ENCODE measurements around the gene TOMM20. TPM values are rescaled to one million over a fixed set of nuclear protein-coding genes. Genes with fewer than 3 reads are reported as not detected.
"Not testable (repeated sequence)": the region's sequence is repeated elsewhere in the genome, so short reads cannot be mapped to it uniquely, and the experiment has no call there.

TOMM20 gene
- total RNA-seq, 1 donor from 2014 or later: 105 TPM

- H3K36me3 Mint-ChIP-seq (ENCODE audit: low read depth); intact Hi-C loops (cut with micrococcal nuclease); DNase-seq (ENCODE audit: low spot score); H3K27me3 Mint-ChIP-seq (ENCODE audit: low read depth); H3K27ac Mint-ChIP-seq; H3K9me3 Mint-ChIP-seq; H3K4me3 Mint-ChIP-seq (ENCODE audit: low read depth): not testable (repeated sequence)
- peaks cover 44% of the 10 kb centered on the region for H3K4me1 Mint-ChIP-seq (ENCODE audit: low read depth)
Measured at GRCh38 chr1:235072577-235072976, 56.1 kb downstream of the TOMM20 start.

GRCh38 chr1:235072096-235072495 is 56.5 kb downstream of the TOMM20 start:
- no peaks in the 10 kb centered on the region for H3K9me3 Mint-ChIP-seq
- peaks cover 49% of the 10 kb centered on the region for H3K4me1 Mint-ChIP-seq (ENCODE audit: low read depth)
- intact Hi-C loops (cut with micrococcal nuclease): no loop called here
- no peak for DNase-seq (ENCODE audit: low spot score)
- peak overlapping the region; percentile 5 for H3K27ac Mint-ChIP-seq
- H3K27me3 Mint-ChIP-seq (ENCODE audit: low read depth): no peaks in the 10 kb centered on the region
- no peak overlapping the region for H3K4me3 Mint-ChIP-seq (ENCODE audit: low read depth)
- H3K36me3 Mint-ChIP-seq (ENCODE audit: low read depth): peaks cover 4% of the 10 kb centered on the region

- no peak for DNase-seq (ENCODE audit: low spot score)
- no peaks in the 10 kb centered on the region for H3K9me3 Mint-ChIP-seq
- H3K4me1 Mint-ChIP-seq (ENCODE audit: low read depth): peaks cover 40% of the 10 kb centered on the region
- peaks cover 4% of the 10 kb centered on the region for H3K36me3 Mint-ChIP-seq (ENCODE audit: low read depth)
- H3K27ac Mint-ChIP-seq: no peak overlapping the region
- no peak overlapping the region for H3K4me3 Mint-ChIP-seq (ENCODE audit: low read depth)
- no peaks in the 10 kb centered on the region for H3K27me3 Mint-ChIP-seq (ENCODE audit: low read depth)
- intact Hi-C loops (cut with micrococcal nuclease): no loop called here
Measured at GRCh38 chr1:235070819-235071218, 57.8 kb downstream of the TOMM20 start.

GRCh38 chr1:235069577-235070563 is 58.8 kb downstream of the TOMM20 start:
- no peaks in the 10 kb centered on the region for H3K27me3 Mint-ChIP-seq (ENCODE audit: low read depth)
- DNase-seq (ENCODE audit: low spot score): no peak
- H3K4me1 Mint-ChIP-seq (ENCODE audit: low read depth): peaks cover 34% of the 10 kb centered on the region
- no peak overlapping the region for H3K27ac Mint-ChIP-seq
- intact Hi-C loops (cut with micrococcal nuclease): no loop called here
- no peaks in the 10 kb centered on the region for H3K36me3 Mint-ChIP-seq (ENCODE audit: low read depth)
- no peaks in the 10 kb centered on the region for H3K9me3 Mint-ChIP-seq
- no peak overlapping the region for H3K4me3 Mint-ChIP-seq (ENCODE audit: low read depth)

- no peak overlapping the region for H3K27ac Mint-ChIP-seq
- no peaks in the 10 kb centered on the region for H3K27me3 Mint-ChIP-seq (ENCODE audit: low read depth)
- no peaks in the 10 kb centered on the region for H3K9me3 Mint-ChIP-seq
- H3K4me3 Mint-ChIP-seq (ENCODE audit: low read depth): no peak overlapping the region
- H3K36me3 Mint-ChIP-seq (ENCODE audit: low read depth): no peaks in the 10 kb centered on the region
- DNase-seq (ENCODE audit: low spot score): no peak
- intact Hi-C loops (cut with micrococcal nuclease): no loop called here
- peaks cover 28% of the 10 kb centered on the region for H3K4me1 Mint-ChIP-seq (ENCODE audit: low read depth)
Measured at GRCh38 chr1:235069176-235069575, 59.5 kb downstream of the TOMM20 start.

- Mint-ChIP-seq H3K4me1 (ENCODE audit: low read depth) (peaks cover 33% of the 10 kb centered on the region), H3K9me3 (no peaks in the 10 kb centered on the region), H3K27me3 (ENCODE audit: low read depth) (no peaks in the 10 kb centered on the region), H3K36me3 (ENCODE audit: low read depth) (no peaks in the 10 kb centered on the region), H3K4me3 (ENCODE audit: low read depth) (no peak overlapping the region), H3K27ac (peak overlapping the region; percentile 61)
- DNase-seq (ENCODE audit: low spot score): no peak
- intact Hi-C loops (cut with micrococcal nuclease): no loop called here
Measured at GRCh38 chr1:235068158-235069121, 60.2 kb downstream of the TOMM20 start.

- H3K9me3 Mint-ChIP-seq: no peaks in the 10 kb centered on the region
- no peaks in the 10 kb centered on the region for H3K27me3 Mint-ChIP-seq (ENCODE audit: low read depth)
- intact Hi-C loops (cut with micrococcal nuclease): no loop called here
- no peak overlapping the region for H3K4me3 Mint-ChIP-seq (ENCODE audit: low read depth)
- H3K27ac Mint-ChIP-seq: peak overlapping the region; percentile 60
- peaks cover 38% of the 10 kb centered on the region for H3K4me1 Mint-ChIP-seq (ENCODE audit: low read depth)
- no peaks in the 10 kb centered on the region for H3K36me3 Mint-ChIP-seq (ENCODE audit: low read depth)
- no peak for DNase-seq (ENCODE audit: low spot score)
Measured at GRCh38 chr1:235067396-235068157, 61.1 kb downstream of the TOMM20 start.

GRCh38 chr1:235063068-235063765 is 65.4 kb downstream of the TOMM20 start:
- H3K9me3 Mint-ChIP-seq: no peaks in the 10 kb centered on the region
- peaks cover 50% of the 10 kb centered on the region for H3K4me1 Mint-ChIP-seq (ENCODE audit: low read depth)
- no peaks in the 10 kb centered on the region for H3K36me3 Mint-ChIP-seq (ENCODE audit: low read depth)
- no peaks in the 10 kb centered on the region for H3K27me3 Mint-ChIP-seq (ENCODE audit: low read depth)
- H3K4me3 Mint-ChIP-seq (ENCODE audit: low read depth): peak overlapping the region; percentile 0
- intact Hi-C loops (cut with micrococcal nuclease): loop anchor here (1.0 kb wide), 2 partner anchors 12 to 48 kb away; no protein-coding TSS in a partner anchor
- peak overlapping the region; percentile 76 for H3K27ac Mint-ChIP-seq
- DNase-seq (ENCODE audit: low spot score): no peak

- no peak overlapping the region for H3K4me3 Mint-ChIP-seq (ENCODE audit: low read depth)
- no peak overlapping the region for H3K27ac Mint-ChIP-seq
- intact Hi-C loops (cut with micrococcal nuclease): no loop called here
- H3K27me3 Mint-ChIP-seq (ENCODE audit: low read depth): no peaks in the 10 kb centered on the region
- H3K4me1 Mint-ChIP-seq (ENCODE audit: low read depth): peaks cover 47% of the 10 kb centered on the region
- DNase-seq (ENCODE audit: low spot score): no peak
- no peaks in the 10 kb centered on the region for H3K9me3 Mint-ChIP-seq
- no peaks in the 10 kb centered on the region for H3K36me3 Mint-ChIP-seq (ENCODE audit: low read depth)
Measured at GRCh38 chr1:235060607-235061470, 67.8 kb downstream of the TOMM20 start.

Data from activated T-helper 2 cell treated with anti-CD3 and anti-CD28 coated beads, Interferon-gamma antibody, Interleukin-2, Interleukin-4, amounts not matched to agents 10 μg/mL and 5 μg/mL and 100 μg/mL, durations not matched to agents 14 hours and 24 hours and 36 hours (primary cell).